PFSK-1 (cell line): ENCODE data around the gene GOLGB1.

Source experiments
- FOXP2 ChIP-seq: optimal IDR thresholded peaks from 2 replicates; pipeline ENCODE3; 2011; ENCODE audit warnings: borderline replicate concordance, control low read depth, inconsistent platforms; ENCODE audit not compliant: insufficient read depth; ENCODE audit errors: extremely low read length, extremely low read depth
- POLR2AphosphoS5 ChIP-seq: IDR thresholded peaks from 2 replicates; pipeline ENCODE4 v1.6.1; 2012; ENCODE audit warnings: low read depth, mild to moderate bottlenecking, control low read depth, low read length, moderate library complexity
- SIN3A ChIP-seq: IDR thresholded peaks from 2 replicates; pipeline ENCODE4 v1.6.1; 2012; ENCODE audit warnings: mild to moderate bottlenecking, low read length, moderate library complexity, borderline replicate concordance; ENCODE audit not compliant: insufficient read depth
- TAF1 ChIP-seq: IDR thresholded peaks from 2 replicates; pipeline ENCODE4 v1.6.1; 2012; ENCODE audit warnings: low read length, control low read depth, borderline replicate concordance; ENCODE audit not compliant: insufficient read depth
- TF ChIP-seq, protein P1 (sequence below), 2 experiments: IDR thresholded peaks; 2 replicates each; pipeline versions ENCODE4 v1.6.1 to v1.8.0; 2011 to 2012; ENCODE audit warnings: low read depth in 2 of 2, low read length in 2 of 2, control low read depth in 1 of 2, inconsistent platforms in 1 of 2, mild to moderate bottlenecking in 1 of 2, moderate library complexity in 1 of 2; ENCODE audit not compliant: insufficient read depth in 1 of 2

GOLGB1 gene

DNA sequence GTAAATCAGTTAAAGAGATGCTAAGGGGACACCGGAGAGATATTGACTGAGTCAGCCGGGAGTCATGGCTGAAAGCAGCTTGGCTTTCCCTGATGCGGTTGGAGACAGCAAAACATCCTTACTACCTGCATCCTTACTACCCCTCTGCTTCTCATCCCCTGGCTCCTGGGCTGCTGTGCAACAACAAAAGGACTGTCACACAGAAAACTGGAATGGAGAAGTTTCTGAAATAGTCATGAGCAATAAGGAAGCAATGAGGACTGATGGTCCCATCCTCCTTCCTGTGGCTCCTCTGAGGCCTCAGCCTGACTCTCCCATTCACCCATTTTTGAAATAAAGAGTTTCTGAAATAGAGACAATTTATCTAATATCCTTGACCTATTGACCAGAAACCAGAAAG lies 90.0 kb downstream of the GOLGB1 start:
- TF ChIP-seq POLR2AphosphoS5 (no peak), TAF1 (no peak), SIN3A (no peak), FOXP2 (no peak)
- TF ChIP-seq, protein P1, sequence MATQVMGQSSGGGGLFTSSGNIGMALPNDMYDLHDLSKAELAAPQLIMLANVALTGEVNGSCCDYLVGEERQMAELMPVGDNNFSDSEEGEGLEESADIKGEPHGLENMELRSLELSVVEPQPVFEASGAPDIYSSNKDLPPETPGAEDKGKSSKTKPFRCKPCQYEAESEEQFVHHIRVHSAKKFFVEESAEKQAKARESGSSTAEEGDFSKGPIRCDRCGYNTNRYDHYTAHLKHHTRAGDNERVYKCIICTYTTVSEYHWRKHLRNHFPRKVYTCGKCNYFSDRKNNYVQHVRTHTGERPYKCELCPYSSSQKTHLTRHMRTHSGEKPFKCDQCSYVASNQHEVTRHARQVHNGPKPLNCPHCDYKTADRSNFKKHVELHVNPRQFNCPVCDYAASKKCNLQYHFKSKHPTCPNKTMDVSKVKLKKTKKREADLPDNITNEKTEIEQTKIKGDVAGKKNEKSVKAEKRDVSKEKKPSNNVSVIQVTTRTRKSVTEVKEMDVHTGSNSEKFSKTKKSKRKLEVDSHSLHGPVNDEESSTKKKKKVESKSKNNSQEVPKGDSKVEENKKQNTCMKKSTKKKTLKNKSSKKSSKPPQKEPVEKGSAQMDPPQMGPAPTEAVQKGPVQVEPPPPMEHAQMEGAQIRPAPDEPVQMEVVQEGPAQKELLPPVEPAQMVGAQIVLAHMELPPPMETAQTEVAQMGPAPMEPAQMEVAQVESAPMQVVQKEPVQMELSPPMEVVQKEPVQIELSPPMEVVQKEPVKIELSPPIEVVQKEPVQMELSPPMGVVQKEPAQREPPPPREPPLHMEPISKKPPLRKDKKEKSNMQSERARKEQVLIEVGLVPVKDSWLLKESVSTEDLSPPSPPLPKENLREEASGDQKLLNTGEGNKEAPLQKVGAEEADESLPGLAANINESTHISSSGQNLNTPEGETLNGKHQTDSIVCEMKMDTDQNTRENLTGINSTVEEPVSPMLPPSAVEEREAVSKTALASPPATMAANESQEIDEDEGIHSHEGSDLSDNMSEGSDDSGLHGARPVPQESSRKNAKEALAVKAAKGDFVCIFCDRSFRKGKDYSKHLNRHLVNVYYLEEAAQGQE (IDR thresholded peaks at IDR 0.05; ENCODE audit: insufficient read depth in 1 of 2, low read depth in 2 of 2, low read length in 2 of 2), result no peak

DNA sequence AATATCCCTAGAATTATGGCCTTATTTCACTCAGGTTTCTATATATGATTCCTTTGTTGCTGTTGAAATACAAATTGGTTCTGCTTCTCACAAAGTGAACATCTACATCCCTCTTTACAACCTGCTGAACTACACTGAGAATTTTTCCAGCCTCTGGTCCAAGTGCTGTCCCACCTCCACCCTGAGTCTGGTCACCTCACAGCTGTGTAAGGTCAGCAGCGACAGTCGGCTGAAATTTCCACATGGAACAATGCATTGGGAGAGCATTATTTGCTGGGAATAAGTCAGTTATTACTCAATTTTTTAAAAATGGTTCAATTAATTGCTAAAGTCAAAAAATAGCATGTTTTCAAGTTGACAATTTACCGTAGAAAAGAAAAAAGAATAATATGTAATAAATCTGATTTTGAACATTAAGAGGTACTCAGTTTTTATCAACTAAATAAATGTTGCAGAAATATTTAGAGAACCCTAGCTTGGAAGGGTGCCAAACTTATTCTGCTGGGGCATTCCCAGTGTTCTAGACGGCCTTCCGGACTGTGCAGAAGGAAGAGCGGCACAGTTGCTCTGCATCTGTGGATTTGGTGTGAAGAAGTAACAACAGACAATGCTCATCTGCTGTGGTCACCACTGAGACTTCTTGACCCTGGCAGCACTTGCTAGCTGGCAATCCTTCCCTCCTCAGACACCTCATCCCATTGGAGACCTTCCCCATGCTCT lies 90.7 kb downstream of the GOLGB1 start:
- no peak for TF ChIP-seq TAF1
- TF ChIP-seq SIN3A, result no peak
- TF ChIP-seq FOXP2, result no peak
- TF ChIP-seq, protein P1 (IDR thresholded peaks at IDR 0.05; ENCODE audit: insufficient read depth in 1 of 2, low read depth in 2 of 2, low read length in 2 of 2), result no peak
- TF ChIP-seq POLR2AphosphoS5, result no peak

DNA sequence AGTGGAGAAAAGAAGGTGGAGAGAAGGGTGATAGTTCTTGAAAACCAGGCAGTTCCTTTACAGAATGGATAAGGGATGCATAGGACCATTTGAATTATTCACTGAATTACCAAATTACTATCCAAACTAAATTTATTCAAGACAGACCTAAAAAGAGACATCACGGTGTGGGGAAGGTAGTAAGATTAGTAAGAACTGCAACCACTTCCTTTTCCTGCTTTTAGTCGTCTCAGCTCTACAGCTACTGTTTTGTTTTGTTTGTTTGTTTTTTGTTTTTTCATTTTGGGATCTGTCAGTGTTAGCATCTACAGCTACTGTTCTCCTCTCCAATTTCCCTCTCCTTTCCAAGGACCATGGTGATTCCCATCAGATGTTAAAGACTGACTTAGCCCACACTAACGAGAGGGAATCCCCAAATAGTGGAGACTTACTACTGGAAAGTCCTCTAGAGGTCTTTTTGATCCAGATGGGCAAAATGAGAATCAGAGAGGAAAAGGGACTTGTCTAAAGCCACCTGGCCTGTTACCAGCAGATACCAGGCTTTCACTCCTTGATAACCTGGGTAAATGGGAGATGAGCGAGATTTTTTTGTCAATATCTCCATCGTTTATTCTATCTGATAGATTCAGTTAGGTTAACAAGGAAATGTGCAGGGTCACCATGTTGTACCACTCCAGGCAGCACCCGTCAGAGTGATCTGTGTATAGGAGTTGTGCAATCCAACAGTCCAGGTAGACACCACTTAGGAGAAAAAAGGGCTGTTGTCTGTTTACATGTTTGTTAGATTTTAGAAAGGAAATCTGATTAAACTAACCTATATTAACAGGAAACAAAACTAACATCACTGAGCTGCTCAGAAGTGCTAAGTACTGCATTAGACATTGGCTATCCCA lies 94.8 kb downstream of the GOLGB1 start:
- no peak for TF ChIP-seq FOXP2
- TF ChIP-seq POLR2AphosphoS5, result no peak
- TF ChIP-seq, protein P1 (IDR thresholded peaks at IDR 0.05; ENCODE audit: insufficient read depth in 1 of 2, low read depth in 2 of 2, low read length in 2 of 2), result no peak
- TF ChIP-seq TAF1, result no peak
- TF ChIP-seq SIN3A, result no peak

DNA sequence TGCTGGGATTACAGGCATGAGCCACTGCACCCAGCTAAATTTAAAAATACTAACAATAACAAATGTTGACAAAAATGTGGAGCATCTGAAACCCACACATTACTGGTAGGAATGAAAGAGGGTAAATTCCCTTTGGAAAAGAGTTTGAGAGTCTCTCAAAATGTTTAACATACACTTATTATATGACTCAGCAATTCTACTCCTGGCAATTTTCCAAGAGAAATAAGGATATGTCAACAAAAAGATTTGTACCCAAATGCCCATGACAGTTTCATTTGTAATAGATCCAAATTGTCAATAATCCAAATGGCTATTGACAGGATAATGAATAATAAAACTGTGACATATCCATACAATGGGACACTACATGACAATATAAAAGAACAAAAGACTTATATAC lies 97.9 kb downstream of the GOLGB1 start:
- TF ChIP-seq, protein P1 (IDR thresholded peaks at IDR 0.05; ENCODE audit: insufficient read depth in 1 of 2, low read depth in 2 of 2, low read length in 2 of 2), result no peak
- TF ChIP-seq FOXP2 (no peak), POLR2AphosphoS5 (no peak), SIN3A (no peak), TAF1 (no peak)
